Fibroblast of the aortic adventitia (primary cell): ENCODE data around the gene CPXM1. TPM values are rescaled to one million over a fixed set of nuclear protein-coding genes. Genes with fewer than 3 reads are reported as not detected.

Experiments
- DNase-seq: peaks from one replicate; pipeline ENCODE4 v3.0.0-alpha.2; 2010; ENCODE audit warnings: low read depth
- H3K4me3 ChIP-seq: 2 replicates; pipeline ENCODE4 v1.5.1; 2011; ENCODE audit warnings: low read depth, mild to moderate bottlenecking, control low read depth, low read length, moderate library complexity
- CTCF ChIP-seq: IDR thresholded peaks from 2 replicates; pipeline ENCODE4 v1.5.1; 2011; ENCODE audit warnings: mild to moderate bottlenecking, low read length, control low read depth, inconsistent platforms; ENCODE audit not compliant: insufficient read depth
- total RNA-seq: library from RNA; depleted of rRNA; stranded (reverse); fragments of >200 nt; gene quantifications from 2 replicates; pipeline ENCODE4 v1.2.3, GENCODE V29; 2012; ENCODE audit warnings: low replicate concordance

CPXM1 gene
- total RNA-seq, 1 donor = 3.8 TPM

GRCh38 chr20:2753461-2754040 is 46.9 kb downstream of the CPXM1 start:
- DNase-seq = no peak
- H3K4me3 ChIP-seq = no peak overlapping the region
- no peak for TF ChIP-seq CTCF

- H3K4me3 ChIP-seq = peak overlapping the region; percentile 55
- DNase-seq = peak; percentile 33
- peak; percentile 77 for TF ChIP-seq CTCF
These were observed 47.6 kb downstream of the CPXM1 start for GRCh38 chr20:2752567-2753460.

- H3K4me3 ChIP-seq = peak overlapping the region; percentile 55
- DNase-seq = no peak
- no peak for TF ChIP-seq CTCF
These were observed 48.4 kb downstream of the CPXM1 start for GRCh38 chr20:2751878-2752566.

GRCh38 chr20:2751347-2751877 is 49.0 kb downstream of the CPXM1 start:
- no peak for TF ChIP-seq CTCF
- H3K4me3 ChIP-seq = peak overlapping the region; percentile 35
- no peak for DNase-seq

GRCh38 chr20:2750491-2751251 is 49.8 kb downstream of the CPXM1 start:
- no peak overlapping the region for H3K4me3 ChIP-seq
- peak; percentile 45 for DNase-seq
- no peak for TF ChIP-seq CTCF

GRCh38 chr20:2749951-2750490 is 50.4 kb downstream of the CPXM1 start:
- TF ChIP-seq CTCF = no peak
- DNase-seq = no peak

More at GRCh38 chr20:2749951-2750490, 50.4 kb downstream of the CPXM1 start:
- no peak overlapping the region for H3K4me3 ChIP-seq
